Erythroblast (primary cell): ENCODE data around the gene HSPA8.
"Not testable (repeated sequence)": the region's sequence is repeated elsewhere in the genome, so short reads cannot be mapped to it uniquely, and the experiment has no call there.

ENCODE experiments used
- DNase-seq, 2 experiments: peaks; one replicate each; lab custom pipeline; 2025; lab: John Stamatoyannopoulos, UW
- GATA1 ChIP-seq: IDR thresholded peaks from 2 replicates; pipeline ENCODE4 v1.6.1; 2011; ENCODE audit warnings: low read depth, mild to moderate bottlenecking, control low read depth, low read length, moderate library complexity
- POLR2A ChIP-seq: IDR thresholded peaks from 2 replicates; pipeline ENCODE4 v1.6.1; 2011; ENCODE audit warnings: mild to moderate bottlenecking, low read length

The HSPA8 gene

GRCh38 chr11:123061403-123062157 lies at the start of gene HSPA8:
Gene HSPA8, minus strand, starts transcription at chr11:123062136. Its CDS starts 812 bp downstream, at chr11:123061324.
- TF ChIP-seq GATA1: no peak
- peak; percentile 96 for TF ChIP-seq POLR2A
- peak; percentile 83 to 86 for DNase-seq

DNA sequence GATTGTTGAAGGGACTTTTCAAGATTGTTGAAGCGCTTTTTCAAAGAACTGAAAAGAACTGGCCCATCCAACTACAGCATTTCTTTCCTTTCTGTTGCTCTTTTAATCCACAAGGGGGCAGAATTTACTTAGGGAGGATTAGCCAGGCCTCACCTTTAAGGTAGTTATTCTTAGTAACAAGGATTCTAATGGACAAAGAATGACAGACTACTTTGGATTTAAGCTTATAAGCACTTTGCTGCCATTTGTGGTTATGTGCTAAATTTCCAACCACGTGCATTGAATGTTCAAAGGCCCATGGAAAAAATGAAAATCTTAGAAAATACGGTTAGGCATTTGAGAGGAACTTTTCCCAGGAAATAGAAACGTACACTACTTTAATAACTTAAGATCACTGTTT lies 49.5 kb upstream of the HSPA8 start:
- peak; percentile 14 to 47 for DNase-seq
- TF ChIP-seq POLR2A (no peak), GATA1 (no peak)

DNA sequence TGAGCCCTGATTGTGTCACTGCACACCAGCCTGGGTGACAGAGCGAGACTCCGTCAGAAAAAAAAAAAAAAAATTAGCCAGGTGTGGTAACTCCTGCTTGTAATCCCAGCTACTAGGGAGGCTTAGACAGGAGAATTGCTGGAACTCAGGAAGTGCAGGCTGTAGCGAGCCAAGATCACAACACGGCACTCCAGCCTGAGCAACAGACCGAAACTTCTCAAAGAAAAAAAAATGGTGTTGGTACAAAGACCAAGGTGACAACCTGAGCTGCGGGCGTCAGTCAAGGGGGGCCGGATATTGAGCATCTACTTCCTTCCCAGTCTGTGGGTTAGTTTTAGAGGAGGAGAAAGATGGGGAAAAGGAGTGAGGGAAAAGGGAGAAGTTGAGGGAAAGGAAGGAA lies 48.5 kb upstream of the HSPA8 start:
- DNase-seq: no peak
- TF ChIP-seq POLR2A (no peak), GATA1 (no peak)

DNA sequence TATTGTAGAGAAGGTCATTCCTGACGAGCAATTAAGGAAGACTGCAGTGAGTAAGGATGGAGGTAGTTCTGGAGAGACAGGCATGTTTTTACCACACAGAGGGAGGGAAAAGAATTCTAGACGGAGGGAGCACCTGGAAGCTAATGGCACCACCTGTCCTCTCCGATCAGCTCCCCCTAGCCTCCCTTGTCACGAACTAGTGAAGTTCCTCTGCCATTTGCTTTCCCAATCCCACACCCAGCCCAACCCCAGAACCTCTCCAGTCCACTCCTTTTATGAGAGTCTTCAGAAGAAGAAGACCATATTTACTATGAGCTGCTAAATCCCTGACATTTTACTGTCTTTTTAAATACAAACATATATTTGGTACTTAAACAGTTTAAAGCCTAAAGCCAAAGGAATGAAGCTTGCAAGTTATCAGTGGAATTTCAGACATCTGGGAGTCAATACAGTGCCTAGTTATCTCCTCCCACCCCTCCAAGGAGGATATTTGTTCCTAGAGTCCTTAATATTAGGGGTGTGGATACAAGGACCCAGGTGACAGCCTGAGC lies 46.1 kb upstream of the HSPA8 start:
- no peak for DNase-seq
- TF ChIP-seq GATA1: no peak
- no peak for TF ChIP-seq POLR2A

DNA sequence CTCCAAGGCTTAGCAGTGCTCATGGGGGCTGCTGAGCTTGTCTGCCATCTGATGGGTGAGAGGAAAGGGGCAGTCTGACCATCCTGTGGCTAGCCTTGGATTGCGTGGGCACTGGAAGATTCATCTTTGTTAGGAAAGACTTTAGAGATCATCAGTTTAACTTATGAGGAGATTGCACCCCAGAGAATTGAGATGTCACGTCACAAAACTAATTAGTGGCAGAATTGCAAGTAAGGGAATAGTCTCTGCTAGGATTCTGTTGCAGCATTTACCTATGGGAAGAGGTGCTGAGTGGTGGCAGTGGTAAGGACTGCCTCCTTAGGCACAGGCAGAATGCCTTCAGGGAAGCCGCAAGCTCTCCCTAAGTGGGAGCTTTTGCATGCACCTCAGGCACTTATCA lies 42.8 kb upstream of the HSPA8 start:
- no peak for DNase-seq
- no peak for TF ChIP-seq POLR2A
- no peak for TF ChIP-seq GATA1

DNA sequence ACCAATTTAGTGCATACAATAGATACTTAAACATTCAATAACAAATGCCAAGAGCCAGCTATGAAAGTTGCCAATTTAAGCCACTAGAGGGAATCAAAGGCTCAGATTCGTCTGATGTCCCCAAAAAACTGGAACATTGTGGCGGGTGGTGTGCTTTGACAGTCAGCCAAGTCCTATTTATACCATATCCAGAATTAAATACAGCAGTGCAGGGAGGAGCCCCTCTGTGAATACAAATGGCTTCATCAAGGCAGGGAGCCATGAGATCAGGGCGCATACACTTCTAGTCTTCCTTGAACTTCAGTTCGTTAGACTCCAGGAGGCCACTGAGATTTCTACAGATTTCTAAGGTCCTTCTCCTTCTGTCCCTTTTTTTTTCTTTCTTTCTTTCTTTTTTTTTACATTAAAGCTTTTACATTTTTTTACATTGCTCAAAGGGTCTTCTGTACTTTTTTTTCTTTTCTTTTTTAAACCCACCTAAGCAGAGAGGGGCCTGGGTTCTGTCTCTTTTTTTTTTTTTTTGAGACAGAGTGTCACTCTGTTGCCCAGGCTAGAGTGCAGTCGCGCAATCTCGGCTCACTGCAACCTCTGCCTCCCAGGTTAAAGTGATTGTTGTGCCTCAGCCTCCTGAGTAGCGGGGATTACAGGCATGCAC lies 41.5 kb upstream of the HSPA8 start:
- peak; percentile 9 to 32 for DNase-seq

GRCh38 chr11:123100379-123101085 lies 38.6 kb upstream of the HSPA8 start:
- TF ChIP-seq POLR2A (no peak), GATA1 (no peak)
- DNase-seq: no peak

More for the DNA sequence above, 41.5 kb upstream of the HSPA8 start:
- no peak for TF ChIP-seq POLR2A
- no peak for TF ChIP-seq GATA1

- DNase-seq: no peak
- TF ChIP-seq POLR2A: no peak
- no peak for TF ChIP-seq GATA1
These were observed 37.1 kb upstream of the HSPA8 start for GRCh38 chr11:123098990-123099389.

DNA sequence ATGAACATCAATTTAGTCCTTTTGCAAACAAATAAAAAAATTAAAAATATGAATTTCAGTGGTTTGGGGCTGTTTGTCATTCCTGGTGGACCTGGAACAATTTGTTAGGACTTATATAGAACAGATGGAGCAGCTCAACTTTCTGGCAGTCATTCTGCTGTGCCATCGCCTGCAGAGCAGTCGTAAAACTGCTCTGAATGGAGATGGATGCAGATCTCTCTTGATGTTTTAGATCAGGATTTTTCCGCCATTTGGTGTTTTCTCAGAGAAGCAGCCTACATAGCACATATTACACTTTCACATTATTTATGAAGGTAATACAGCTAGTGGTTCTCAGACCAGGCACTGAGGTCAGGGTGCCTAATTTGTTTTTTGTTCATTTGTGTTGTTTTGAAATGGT lies 31.8 kb upstream of the HSPA8 start:
- no peak for TF ChIP-seq GATA1
- no peak for TF ChIP-seq POLR2A
- no peak for DNase-seq

DNA sequence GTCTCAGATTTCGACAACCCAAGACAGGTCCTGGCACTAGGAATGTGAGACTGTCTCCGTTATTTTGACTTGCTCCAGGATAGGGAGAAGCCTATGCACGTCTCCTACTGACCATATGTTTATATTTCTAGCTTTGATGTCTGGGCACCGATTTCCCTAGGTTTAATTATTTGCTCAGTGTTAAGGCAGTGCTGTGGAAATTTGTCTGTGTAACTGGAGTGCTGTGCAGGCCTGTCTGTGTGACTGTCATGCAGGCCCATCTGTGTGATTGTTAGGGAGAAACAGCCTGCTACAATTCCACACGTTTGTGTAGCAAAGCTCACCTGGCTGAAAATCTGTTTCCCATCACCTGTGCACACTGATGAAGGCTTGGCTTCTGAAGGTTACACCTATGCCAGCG lies 29.6 kb upstream of the HSPA8 start:
- no peak for TF ChIP-seq POLR2A
- no peak for TF ChIP-seq GATA1
- DNase-seq: no peak

- not testable (repeated sequence) for DNase-seq
These were observed 28.2 kb upstream of the HSPA8 start for GRCh38 chr11:123090168-123090567.

- DNase-seq: not testable (repeated sequence)
These were observed 27.0 kb upstream of the HSPA8 start for GRCh38 chr11:123088896-123089295.

- DNase-seq: not testable (repeated sequence)
These were observed 25.7 kb upstream of the HSPA8 start for GRCh38 chr11:123087657-123088056.

DNA sequence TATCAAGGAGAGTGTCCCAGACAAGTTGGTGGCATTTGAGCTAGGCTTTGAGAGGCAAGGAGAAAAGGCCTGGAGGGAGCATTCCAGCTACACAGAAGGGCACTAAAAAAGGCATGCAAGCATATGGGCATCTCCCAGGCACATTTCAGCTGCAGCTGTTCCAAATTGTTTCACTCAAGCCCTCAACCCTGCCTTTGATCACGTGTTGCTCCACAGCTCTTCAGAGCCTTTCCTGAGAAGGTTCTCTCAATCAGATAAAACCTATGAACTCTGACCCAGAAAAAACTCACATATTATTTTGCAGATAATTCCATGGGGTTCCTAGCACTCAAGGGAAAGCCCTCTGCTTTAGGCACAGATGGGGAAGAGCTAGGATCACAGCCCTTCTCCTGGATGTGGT lies 24.4 kb upstream of the HSPA8 start:
- TF ChIP-seq GATA1: no peak
- no peak for TF ChIP-seq POLR2A
- DNase-seq: peak in 1 of 2 experiments; percentile 10
